Subcutaneous abdominal adipose tissue (tissue), 5 donors: ENCODE measurements around the gene CNPY4.

Experiments
- H3K27ac ChIP-seq: one replicate; pipeline ENCODE4 v1.7.0; 2013; ENCODE audit warnings: low read depth, mild to moderate bottlenecking, inconsistent platforms, low read length, moderate library complexity
- H3K27me3 ChIP-seq, 5 donors: one replicate each; pipeline ENCODE4 v1.7.0; 2013; ENCODE audit warnings: low read length in 5 of 5, inconsistent platforms in 1 of 5; ENCODE audit not compliant: control insufficient read depth in 5 of 5, insufficient read depth in 4 of 5
- H3K36me3 ChIP-seq, 5 donors: one replicate each; pipeline ENCODE4 v1.7.0; 2013; ENCODE audit warnings: low read length in 5 of 5; ENCODE audit not compliant: control insufficient read depth in 5 of 5, insufficient read depth in 5 of 5
- H3K4me1 ChIP-seq, 5 donors: one replicate each; pipeline ENCODE4 v1.7.0; 2013; ENCODE audit warnings: low read length in 5 of 5, mild to moderate bottlenecking in 3 of 5, moderate library complexity in 1 of 5; ENCODE audit not compliant: control insufficient read depth in 5 of 5, insufficient read depth in 5 of 5
- H3K4me3 ChIP-seq, 5 donors: one replicate each; pipeline ENCODE4 v1.7.0; 2013; ENCODE audit warnings: low read length in 5 of 5, low read depth in 1 of 5
- H3K9ac ChIP-seq, 5 donors: one replicate each; pipeline ENCODE4 v1.7.0; 2013; ENCODE audit warnings: low read length in 5 of 5, mild to moderate bottlenecking in 4 of 5, moderate library complexity in 3 of 5
- H3K9me3 ChIP-seq, 5 donors: one replicate each; pipeline ENCODE4 v1.7.0; 2013; ENCODE audit warnings: low read length in 5 of 5; ENCODE audit not compliant: control insufficient read depth in 5 of 5
- donor health status: healthy.
- donor health status: healthy.
- donor health status: healthy.
- donor health status: healthy.
- donor health status: healthy.

The CNPY4 gene, protein sequence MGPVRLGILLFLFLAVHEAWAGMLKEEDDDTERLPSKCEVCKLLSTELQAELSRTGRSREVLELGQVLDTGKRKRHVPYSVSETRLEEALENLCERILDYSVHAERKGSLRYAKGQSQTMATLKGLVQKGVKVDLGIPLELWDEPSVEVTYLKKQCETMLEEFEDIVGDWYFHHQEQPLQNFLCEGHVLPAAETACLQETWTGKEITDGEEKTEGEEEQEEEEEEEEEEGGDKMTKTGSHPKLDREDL

DNA sequence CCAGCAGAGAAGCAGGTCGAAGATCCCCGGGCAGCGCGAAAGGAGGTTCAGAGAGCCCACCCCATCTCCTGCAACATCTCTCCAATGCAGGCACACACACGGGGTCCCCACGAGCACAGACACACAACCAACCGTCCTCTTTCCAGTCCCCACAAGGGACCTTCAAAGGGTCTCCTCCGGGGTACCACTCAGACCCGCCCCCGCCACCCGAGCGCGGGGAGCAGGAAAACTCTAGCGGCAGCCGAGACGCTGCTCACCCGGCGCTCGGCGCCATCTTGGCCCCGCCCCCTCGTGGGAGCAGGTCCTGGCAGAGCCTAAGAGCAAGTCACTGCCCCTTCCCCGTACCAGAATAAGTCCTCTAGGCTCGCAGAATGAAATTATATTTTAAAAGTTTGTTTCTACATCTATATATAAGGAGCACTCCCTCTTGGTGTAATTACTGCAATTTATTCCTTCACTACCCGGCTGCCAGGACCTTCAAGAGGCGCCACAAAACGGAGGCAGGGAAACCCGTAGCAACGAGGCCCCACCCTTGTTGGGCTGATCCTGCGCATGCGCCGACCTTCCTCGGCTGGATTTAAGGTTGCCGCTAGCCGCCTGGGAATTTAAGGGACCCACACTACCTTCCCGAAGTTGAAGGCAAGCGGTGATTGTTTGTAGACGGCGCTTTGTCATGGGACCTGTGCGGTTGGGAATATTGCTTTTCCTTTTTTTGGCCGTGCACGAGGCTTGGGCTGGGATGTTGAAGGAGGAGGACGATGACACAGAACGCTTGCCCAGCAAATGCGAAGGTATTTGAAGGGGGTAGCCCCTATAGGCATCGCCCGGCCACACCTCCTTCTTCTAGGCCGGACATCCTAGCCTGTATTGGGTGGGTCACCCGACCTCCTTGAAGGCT, at the start of gene CNPY4, which contains the start of gene TAF6:
TSS of gene CNPY4 (plus strand) at position 563 of the 898 bp plus-strand sequence. CDS start at position 674, 111 bp downstream.
TSS of gene TAF6 (minus strand) at position 287 of the 898 bp plus-strand sequence. CDS start 5,149 bp downstream, outside the sequence.
- Histone ChIP-seq H3K4me3 (peak within 1 kb of the TSS; percentile 86 to 99 (median 93)), H3K4me1 (peaks cover 4 to 27% (median 22%) of the 10 kb centered on the region in 5 donors), H3K27ac (peak within 1 kb of the TSS; percentile 97), H3K36me3 (peaks cover 0 to 4% (median 3%) of the 10 kb centered on the region in 5 donors), H3K9me3 (no peaks in the 10 kb centered on the region), H3K9ac (peak within 1 kb of the TSS; percentile 73 to 86 (median 84)), H3K27me3 (no peaks in the 10 kb centered on the region)

DNA sequence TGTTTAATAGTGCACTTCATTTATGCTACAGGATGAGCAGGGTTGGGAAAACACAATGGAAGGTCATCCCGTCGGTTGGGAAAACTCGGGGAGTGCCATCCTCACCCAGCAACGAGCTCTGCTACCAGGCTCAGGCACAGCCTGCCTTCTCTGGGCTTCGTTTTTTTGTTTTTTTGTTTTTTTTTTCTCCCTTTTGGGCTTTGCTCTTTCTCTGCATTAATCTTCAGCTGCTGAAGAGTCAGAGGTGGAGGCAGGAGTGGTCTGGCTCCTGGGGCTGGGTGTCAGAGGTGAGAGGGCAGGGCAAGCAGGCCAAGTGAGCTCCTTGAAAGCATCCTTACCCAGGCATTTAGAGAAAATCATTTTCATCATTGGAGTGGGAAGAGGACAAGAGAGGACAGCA, 49.4 kb upstream of the CNPY4 start:
- Histone ChIP-seq H3K4me3 (no peak overlapping the region), H3K27ac (no peak overlapping the region), H3K9ac (no peak overlapping the region), H3K9me3 (peaks cover 23 to 31% (median 30%) of the 10 kb centered on the region in 5 donors), H3K36me3 (peaks cover 25 to 68% (median 60%) of the 10 kb centered on the region in 5 donors), H3K4me1 (peaks cover 4 to 11% (median 9%) of the 10 kb centered on the region in 5 donors), H3K27me3 (no peaks in the 10 kb centered on the region)

DNA sequence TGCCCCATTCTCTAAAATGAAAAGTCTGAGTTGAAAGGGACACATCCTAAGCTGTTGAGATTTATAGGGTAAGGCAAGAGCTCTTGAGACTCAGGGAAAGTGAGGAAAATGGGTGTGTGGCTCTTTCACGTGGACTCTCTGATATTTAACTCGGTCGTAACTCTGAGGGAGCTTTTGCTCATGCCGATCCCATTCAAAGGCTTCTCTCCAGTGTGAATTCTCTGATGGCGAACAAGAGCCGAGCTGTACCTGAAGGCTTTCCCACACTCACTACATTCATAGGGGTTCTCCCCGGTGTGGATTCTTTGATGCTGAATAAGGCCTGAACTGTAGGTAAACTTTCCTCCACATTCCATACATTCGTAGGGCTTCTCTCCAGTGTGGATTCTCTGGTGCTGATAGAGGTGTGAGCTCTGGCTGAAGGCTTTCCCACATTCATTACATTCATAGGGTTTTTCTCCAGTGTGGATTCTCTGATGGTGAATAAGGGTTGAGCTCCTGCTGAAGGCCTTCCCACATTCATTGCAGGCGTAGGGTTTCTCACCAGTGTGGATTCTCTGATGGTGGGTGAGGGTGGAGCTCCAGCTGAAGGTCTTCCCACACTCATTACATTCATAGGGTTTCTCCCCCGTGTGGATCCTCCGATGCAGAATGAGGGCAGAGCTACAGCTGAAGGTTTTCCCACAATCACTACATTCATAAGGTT, 48.3 kb upstream of the CNPY4 start:
- Histone ChIP-seq H3K27ac (no peak overlapping the region), H3K4me1 (peaks cover 0 to 4% (median under 1%) of the 10 kb centered on the region in 5 donors), H3K4me3 (peak overlapping the region in 4 of 5 donors; percentile 3 to 53 (median 38)), H3K27me3 (no peaks in the 10 kb centered on the region), H3K9me3 (peaks cover 23 to 31% (median 30%) of the 10 kb centered on the region in 5 donors), H3K9ac (no peak overlapping the region), H3K36me3 (peaks cover 28 to 78% (median 71%) of the 10 kb centered on the region in 5 donors)

DNA sequence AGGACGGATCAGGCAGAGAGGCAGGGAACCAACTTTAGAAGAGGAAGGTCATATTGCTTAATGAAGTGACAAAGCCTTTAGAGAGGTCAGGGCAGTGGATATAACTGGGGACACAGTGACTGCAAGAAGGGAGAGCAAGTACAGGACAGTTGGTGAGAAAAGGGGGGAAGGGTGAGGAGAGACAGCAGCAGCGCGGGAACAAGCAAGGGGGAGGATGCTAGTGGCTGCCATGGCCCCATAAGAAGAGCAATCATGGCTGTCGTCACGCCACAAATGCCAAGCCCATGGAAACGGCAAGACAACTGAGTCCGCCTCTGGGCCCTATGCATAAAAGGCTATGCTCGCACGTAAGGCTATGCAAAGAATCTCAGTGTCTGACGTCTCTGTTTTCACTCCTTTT, 47.0 kb upstream of the CNPY4 start:
- H3K27me3 ChIP-seq = no peaks in the 10 kb centered on the region
- no peak overlapping the region for H3K9ac ChIP-seq
- peaks cover 0 to 4% (median 0%) of the 10 kb centered on the region in 5 donors for H3K4me1 ChIP-seq
- H3K9me3 ChIP-seq = peaks cover 23 to 31% (median 30%) of the 10 kb centered on the region in 5 donors
- no peak overlapping the region for H3K27ac ChIP-seq
- H3K4me3 ChIP-seq = peak overlapping the region in 3 of 5 donors; percentile 24 to 36 (median 29)
- H3K36me3 ChIP-seq = peaks cover 30 to 90% (median 80%) of the 10 kb centered on the region in 5 donors

DNA sequence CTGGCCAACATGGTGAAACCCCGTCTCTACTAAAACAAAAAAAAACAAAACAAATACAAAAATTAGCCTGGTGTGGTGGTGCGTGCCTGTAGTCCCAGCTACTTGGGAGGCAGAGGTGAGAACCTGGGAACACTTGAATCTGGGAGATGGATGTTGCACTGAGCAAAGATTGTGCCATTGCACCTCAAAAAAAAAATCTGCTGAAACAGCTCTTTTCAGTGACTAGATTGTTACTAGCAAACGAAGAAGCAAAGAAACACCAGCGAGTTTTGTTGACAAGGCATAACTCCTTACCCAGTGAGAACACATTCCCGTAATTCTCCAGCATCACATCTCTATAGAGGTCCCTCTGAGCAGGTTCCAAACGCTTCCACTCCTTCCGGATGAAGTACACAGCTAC, 44.6 kb upstream of the CNPY4 start:
- H3K4me3 ChIP-seq = no peak overlapping the region
- H3K9me3 ChIP-seq = peaks cover 23 to 31% (median 30%) of the 10 kb centered on the region in 5 donors
- no peak overlapping the region for H3K27ac ChIP-seq
- no peaks in the 10 kb centered on the region for H3K27me3 ChIP-seq
- no peak overlapping the region for H3K9ac ChIP-seq
- peaks cover 30 to 87% (median 84%) of the 10 kb centered on the region in 5 donors for H3K36me3 ChIP-seq
- peaks cover 4 to 13% (median 7%) of the 10 kb centered on the region in 5 donors for H3K4me1 ChIP-seq

DNA sequence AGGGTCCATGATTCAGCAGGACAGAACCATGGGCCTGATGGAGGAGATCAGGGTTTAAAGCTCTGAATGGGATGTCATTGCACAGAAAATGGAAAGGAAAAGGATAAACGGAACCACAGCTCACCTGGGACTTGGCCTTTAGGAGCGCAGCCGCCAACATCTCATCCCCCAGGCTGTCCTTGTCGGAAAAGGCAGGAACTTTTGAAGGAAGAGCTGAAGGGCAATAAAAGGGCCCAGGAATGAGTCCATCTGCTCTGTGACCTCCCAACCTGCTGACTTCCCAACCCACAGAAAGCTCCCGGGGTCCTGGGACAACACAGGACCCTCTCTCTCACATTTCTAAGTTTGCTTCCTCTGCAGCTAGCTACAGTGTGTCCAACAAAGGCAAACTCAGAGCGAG, 44.0 kb upstream of the CNPY4 start:
- Histone ChIP-seq H3K27me3 (no peaks in the 10 kb centered on the region), H3K9me3 (peaks cover 22 to 27% (median 26%) of the 10 kb centered on the region in 5 donors), H3K9ac (no peak overlapping the region), H3K36me3 (peaks cover 30 to 81% (median 78%) of the 10 kb centered on the region in 5 donors), H3K4me1 (peaks cover 7 to 18% (median 12%) of the 10 kb centered on the region in 5 donors), H3K27ac (no peak overlapping the region), H3K4me3 (no peak overlapping the region)

DNA sequence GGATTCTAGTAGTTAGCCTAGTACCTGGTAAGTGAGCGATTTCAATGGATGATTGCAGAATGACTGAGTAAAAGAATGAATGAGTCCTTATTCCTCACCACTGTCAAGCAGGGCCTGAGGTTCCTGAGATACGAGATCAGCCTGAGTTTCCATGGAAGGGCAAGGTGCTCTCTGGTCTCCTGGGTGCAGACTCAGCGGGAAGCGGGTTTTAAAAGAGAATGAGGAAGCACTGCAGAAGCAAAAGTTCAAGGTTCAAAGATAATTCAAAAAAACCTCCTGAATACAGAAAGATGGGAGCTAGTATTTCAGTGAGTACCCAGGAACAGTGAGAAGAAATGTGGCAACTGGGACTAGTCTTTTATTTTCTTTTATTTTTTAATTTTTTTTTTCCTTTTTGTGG, 42.2 kb upstream of the CNPY4 start:
- Histone ChIP-seq H3K9ac (no peak overlapping the region), H3K36me3 (peaks cover 13 to 63% (median 60%) of the 10 kb centered on the region in 5 donors), H3K27ac (no peak overlapping the region), H3K27me3 (no peaks in the 10 kb centered on the region), H3K9me3 (peaks cover 5 to 9% (median 8%) of the 10 kb centered on the region in 5 donors), H3K4me1 (peaks cover 2 to 29% (median 23%) of the 10 kb centered on the region in 5 donors), H3K4me3 (no peak overlapping the region)

DNA sequence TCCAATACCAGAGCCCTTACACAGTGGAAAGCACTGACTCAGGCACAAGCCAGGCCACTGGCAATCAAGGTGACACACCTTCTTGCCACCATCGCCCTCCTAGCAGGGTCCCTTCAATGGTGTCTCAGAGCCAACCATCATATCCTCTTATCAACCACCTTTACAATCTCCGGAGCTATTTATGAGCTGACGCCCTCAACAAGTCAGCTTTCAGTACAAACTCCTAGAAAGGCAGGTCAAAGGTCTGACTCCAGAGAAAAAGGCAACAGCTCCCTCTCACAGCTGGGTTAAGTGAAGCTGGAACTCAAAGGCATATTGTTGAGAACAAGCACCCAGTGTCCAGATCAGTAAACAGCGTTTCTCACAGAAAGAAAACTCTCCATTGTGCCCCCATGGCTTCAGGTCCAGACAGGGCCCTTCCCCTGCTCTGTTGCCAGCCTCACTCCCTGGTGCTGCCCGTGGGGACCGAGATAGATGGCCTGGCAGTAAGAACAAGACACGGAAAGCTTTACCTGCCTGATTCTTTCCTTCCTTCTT, 40.3 kb upstream of the CNPY4 start:
- peak overlapping the region in 3 of 5 donors; percentile 16 to 56 (median 41) for H3K9ac ChIP-seq
- peaks cover 7 to 37% (median 30%) of the 10 kb centered on the region in 5 donors for H3K4me1 ChIP-seq
- H3K9me3 ChIP-seq = no peaks in the 10 kb centered on the region
- no peaks in the 10 kb centered on the region for H3K27me3 ChIP-seq
- no peak overlapping the region for H3K4me3 ChIP-seq
- no peak overlapping the region for H3K27ac ChIP-seq
- peaks cover 7 to 44% (median 42%) of the 10 kb centered on the region in 5 donors for H3K36me3 ChIP-seq

DNA sequence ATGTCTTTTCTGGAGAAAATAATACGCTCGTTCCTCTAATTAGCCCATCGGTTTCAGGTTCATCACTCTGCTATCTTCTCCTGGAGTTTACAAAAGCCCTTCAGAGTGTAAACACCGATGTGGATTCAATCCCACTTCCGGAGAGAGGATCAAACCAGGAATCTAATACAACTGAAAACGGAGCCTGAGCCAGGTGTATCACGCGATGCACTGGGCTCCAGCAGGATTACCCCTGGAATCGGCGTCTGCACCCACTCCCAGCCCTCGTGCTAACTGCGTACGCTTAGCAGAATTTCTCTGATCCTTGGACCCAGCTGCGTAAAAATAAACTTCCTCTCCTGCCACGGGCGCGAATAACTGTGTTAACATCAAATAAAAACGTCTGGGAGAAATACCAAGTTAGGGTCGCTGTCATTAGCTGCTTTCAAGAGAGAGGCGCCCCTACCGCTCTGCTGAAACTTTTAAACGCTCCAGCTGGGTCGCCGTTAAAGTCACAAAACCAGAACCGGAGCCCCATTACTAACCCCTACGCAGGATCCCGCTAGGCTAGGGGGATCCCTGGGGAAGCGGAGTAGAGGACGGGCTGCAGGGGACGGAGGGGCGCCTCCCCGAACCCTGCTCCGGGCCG, 38.4 kb upstream of the CNPY4 start:
- Histone ChIP-seq H3K27me3 (no peaks in the 10 kb centered on the region), H3K27ac (peak overlapping the region; percentile 60), H3K9me3 (no peaks in the 10 kb centered on the region), H3K4me1 (peaks cover 7 to 37% (median 30%) of the 10 kb centered on the region in 5 donors), H3K4me3 (peak overlapping the region; percentile 92 to 98 (median 96)), H3K36me3 (peaks cover 2 to 25% (median 22%) of the 10 kb centered on the region in 5 donors), H3K9ac (peak overlapping the region; percentile 77 to 99 (median 98))
